GM12892 (cell line): Measurements from ENCODE around the gene TEKT1.

ENCODE experiments used
- POLR2A ChIP-seq: IDR thresholded peaks from 2 replicates; pipeline ENCODE4 v1.6.1; 2011; ENCODE audit warnings: low read depth, low read length, control low read depth
- POLR2AphosphoS5 ChIP-seq: IDR thresholded peaks from 2 replicates; pipeline ENCODE4 v1.6.1; 2011; ENCODE audit warnings: low read depth, low read length, control low read depth

- TF ChIP-seq POLR2A (no peak), POLR2AphosphoS5 (no peak)
Observed at GRCh38 chr17:6772016-6772415, 59.5 kb downstream of the TEKT1 start.
